Fibroblast of the aortic adventitia (primary cell): ENCODE results near the gene MAMLD1. TPM values are rescaled to one million over a fixed set of nuclear protein-coding genes. Genes with fewer than 3 reads are reported as not detected.

Experiments used
- DNase-seq: peaks from one replicate; pipeline ENCODE4 v3.0.0-alpha.2; 2010; ENCODE audit warnings: low read depth
- H3K4me3 ChIP-seq: 2 replicates; pipeline ENCODE4 v1.5.1; 2011; ENCODE audit warnings: low read depth, mild to moderate bottlenecking, control low read depth, low read length, moderate library complexity
- total RNA-seq: library from RNA; depleted of rRNA; stranded (reverse); fragments of >200 nt; gene quantifications from 2 replicates; pipeline ENCODE4 v1.2.3, GENCODE V29; 2012; ENCODE audit warnings: low replicate concordance
- TF ChIP-seq, protein P1 (sequence below): IDR thresholded peaks from 2 replicates; pipeline ENCODE4 v1.5.1; 2011; ENCODE audit warnings: mild to moderate bottlenecking, low read length, control low read depth, inconsistent platforms; ENCODE audit not compliant: insufficient read depth

MAMLD1 gene
- total RNA-seq, 1 donor: 1.9 TPM

DNA sequence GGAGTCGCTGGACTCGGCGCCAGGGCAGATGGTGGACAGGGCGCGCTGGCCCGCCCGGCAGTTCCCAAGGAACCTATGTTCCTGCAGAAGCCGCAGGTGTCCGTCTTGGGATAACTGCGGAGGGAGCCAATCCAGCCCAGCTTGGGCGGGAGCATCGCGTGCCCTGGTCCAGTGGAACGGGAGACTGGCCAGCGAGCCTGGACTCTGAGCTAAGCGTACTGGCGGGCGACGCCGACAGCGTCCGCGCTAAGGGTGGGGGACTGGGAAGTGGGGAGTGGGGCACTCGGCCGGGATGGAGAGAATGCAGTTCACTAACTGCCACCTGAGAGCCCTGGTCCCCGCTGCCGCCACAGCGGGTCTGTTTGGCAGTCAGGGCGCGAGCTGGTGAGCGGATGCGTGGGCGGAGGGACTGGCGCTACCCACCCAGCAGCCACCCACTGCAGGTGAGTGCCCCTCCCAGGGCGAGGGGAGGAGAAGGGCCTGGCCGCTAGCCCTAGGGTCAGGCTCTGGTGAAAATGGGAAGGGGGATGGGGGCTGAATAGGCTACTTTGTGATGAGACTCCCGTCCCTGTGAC is 1.3 kb upstream of the MAMLD1 start:
- DNase-seq: peak; percentile 12
- TF ChIP-seq, protein P1, sequence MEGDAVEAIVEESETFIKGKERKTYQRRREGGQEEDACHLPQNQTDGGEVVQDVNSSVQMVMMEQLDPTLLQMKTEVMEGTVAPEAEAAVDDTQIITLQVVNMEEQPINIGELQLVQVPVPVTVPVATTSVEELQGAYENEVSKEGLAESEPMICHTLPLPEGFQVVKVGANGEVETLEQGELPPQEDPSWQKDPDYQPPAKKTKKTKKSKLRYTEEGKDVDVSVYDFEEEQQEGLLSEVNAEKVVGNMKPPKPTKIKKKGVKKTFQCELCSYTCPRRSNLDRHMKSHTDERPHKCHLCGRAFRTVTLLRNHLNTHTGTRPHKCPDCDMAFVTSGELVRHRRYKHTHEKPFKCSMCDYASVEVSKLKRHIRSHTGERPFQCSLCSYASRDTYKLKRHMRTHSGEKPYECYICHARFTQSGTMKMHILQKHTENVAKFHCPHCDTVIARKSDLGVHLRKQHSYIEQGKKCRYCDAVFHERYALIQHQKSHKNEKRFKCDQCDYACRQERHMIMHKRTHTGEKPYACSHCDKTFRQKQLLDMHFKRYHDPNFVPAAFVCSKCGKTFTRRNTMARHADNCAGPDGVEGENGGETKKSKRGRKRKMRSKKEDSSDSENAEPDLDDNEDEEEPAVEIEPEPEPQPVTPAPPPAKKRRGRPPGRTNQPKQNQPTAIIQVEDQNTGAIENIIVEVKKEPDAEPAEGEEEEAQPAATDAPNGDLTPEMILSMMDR: no peak
- peak overlapping the region; percentile 70 for H3K4me3 ChIP-seq

DNA sequence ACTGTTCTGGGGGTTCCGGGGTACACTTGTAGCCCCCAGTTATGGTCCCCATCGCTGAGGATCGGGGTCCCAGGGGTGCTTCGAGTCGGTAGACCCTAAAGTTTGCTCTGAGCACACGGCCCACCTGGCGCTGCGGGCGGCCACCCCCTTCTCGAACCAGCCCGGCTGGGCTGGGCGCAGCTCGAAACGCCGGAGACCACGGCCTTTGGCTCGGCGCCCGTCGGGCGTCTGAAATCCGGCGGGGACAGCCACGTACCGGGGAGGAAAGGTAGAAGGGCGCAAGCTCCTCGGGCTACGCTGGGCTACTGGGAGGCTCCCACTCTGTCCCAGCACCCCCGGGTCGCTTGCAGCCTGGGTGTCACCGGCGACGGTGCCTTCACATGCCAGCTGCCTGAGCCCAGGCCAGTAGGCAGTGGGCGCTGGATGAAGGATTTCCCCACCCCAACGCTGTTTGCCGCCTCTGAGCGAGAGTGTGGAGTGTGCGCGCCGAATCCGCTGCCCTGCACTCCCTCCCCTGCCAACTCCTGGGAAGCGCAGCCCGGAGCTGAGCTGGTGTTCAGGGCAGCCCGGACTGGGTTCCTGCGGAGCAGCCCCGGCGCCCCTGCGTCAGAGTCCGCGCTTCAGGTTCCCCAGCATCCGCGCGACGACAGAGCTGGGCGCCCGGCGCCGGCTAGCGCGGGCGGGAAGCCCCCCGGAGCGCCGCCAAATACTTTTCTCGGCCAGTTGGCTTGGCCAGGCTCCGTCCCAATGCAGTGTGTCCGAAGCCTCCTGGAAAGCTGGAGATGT is 637 bp downstream of the MAMLD1 start:
- TF ChIP-seq, protein P1: no peak
- peak overlapping the region; percentile 70 for H3K4me3 ChIP-seq
- DNase-seq: peak; percentile 30

DNA sequence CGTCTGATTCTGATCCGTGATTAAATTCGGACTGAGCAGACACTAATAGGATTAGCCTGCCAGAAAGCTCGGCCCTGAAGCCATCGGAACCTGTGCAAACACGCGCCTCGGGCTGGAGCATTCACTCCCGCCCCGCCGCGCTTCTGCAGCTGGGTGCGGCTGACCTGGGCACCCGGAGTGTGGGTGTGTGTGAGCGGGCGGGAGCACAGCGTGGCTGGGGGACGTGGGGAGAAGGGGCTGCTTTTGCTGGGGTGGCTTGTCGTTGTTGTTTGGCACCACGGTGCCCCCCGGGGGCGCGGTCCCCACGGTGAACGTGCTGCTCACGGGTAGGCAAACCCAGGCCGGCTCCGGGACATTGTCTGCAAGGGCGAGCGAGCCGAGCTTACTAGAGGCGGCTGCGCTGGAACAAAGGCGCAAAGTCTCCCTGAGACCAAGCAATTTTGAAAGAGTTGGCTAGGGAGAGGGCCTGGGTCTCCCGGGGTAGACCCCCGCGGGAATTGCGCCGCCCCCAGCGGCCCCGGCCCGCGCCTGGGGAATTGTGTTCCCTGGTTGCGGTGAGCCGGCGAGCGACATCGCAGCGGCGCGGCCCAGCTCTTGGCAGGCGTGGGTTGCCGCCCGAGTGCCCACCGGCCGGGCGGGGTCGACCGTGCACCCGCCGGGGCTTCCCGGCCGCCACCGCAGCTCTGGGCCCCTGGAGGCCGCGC is 1.4 kb downstream of the MAMLD1 start:
- peak overlapping the region; percentile 70 for H3K4me3 ChIP-seq
- peak; percentile 12 for DNase-seq
- TF ChIP-seq, protein P1: no peak

DNA sequence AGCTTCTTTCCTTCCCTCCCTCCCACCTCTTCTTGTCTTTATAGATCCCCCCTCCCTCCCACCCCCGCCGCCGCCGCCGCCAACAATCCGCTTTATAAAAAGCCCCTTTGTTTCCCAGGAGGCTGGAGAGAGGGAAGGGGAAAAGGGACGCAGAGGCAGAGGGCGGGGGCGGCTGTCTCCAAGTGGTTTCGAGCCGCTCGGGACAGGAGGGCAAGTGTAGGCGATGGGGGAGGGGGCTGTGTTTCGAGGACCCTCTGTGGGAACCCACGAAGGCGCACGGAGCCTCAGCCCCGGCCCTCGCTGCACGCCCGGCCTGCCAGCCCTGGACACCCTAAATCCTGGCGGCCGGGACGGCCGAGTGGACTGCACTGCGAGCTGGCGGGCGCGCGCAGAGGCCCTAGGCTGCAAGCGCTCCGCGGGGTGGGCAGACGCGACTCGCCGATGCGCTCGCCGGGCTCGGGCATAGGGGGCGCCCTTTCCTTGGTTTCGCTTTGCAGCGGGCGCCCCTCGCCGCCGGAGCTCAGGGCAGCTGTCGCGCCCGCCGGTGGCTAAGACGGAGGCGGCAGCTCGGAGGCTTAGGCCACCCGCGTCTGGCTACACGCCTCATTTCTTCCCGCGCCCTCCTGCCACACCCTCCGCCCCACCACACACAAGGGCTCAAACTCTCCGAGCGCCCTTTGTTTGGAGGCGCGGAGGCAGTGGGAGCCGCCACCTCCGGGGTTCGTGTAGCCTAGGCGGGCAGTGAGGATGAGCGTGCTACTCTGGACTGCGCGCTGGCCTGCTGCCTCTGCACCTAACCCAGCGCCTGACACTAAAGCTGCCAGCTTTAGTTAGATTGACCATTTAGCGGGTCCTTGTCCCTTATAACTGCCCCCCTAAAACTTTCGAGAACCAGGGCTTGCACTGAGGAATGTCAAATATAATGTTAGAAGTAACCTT is 2.2 kb downstream of the MAMLD1 start:
- peak; percentile 48 for DNase-seq
- peak overlapping the region; percentile 70 for H3K4me3 ChIP-seq
- TF ChIP-seq, protein P1: peak; percentile 50

DNA sequence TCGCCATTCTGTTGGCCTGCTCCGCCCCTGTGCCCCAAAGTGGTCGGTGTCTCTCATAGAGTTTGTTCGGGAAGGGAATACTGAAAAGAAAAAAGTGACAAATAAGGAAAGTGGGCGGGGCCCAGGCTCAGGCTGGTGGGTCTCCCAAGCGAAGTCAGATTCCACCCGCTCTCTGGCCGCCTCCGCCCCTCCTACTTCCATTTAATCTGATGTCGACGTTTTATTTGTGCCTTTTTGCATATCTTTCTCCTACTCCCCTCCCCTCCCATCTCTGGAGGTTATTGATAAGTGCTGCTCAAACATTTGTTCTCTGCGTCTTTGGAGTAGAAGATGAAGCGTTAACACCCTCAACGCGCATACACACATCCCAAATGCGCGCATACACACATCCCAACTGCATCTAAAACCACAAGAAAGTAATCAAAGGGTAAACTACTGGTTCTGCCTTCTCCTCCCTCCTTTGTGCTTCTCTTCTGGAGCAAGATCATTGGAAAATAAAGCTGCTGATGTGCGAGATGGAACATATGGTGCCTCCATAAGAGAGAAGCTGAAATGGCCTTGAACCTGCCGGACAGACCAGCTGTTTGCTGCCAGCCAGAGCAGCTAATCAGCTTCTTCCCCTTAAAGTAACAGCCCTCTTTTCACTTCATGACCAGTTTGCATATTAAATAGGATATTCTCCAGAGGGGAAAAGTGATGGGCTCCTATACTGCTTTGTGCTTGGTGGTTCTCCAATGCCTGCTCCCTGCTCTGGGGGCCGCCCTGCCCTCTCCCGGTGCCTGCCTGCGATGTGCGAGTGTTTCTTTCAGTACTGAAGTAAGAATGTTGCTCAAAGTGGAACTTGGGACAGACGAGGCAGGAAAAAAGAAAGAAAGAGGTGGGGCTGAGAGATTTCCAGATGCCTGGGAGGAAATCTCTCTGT is 3.1 kb downstream of the MAMLD1 start:
- H3K4me3 ChIP-seq: peak overlapping the region; percentile 70
- peak; percentile 51 for DNase-seq
- TF ChIP-seq, protein P1: peak; percentile 33
